ENCODE data around the gene PER3.

PER3 gene

DNA sequence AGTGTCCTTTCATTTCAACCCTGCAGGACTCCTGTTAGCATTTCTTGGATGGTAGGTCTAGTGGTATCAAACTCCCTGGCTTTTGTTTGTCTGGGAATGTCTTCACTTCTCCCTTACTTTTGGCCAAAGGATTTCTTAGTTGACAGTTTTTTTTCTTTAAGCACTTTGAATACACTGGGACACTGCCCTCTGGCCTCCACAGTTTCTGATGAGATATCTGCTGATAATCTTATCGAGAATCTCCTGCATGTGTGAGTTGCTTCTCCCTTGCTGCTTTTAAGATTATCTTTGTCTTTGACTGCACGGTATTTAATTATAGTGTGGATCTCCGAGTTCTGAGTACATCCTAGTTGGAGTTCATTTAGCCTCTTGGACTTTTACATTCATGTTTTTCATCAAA lies 55.4 kb downstream of the PER3 start:
- no peak for DNase-seq

DNA sequence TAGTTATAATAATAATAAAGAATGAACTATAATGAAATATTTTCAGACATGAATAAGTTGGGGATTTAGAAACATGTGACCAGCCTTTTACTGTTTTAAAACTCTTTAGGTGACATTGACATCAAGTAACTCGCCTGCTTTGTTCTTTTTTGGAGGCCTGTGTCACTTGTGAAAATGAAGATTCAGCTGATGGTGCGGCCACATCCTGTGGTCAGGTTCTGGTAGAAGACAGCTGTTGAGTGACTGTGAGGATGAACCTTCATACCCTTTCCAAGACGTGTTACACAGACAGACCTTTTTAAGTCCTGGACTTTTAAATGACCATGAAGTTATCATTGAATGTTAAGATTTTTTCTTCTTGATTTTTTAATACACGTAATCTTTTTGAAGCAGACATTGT lies 58.4 kb downstream of the PER3 start:
- no peak for DNase-seq

DNA sequence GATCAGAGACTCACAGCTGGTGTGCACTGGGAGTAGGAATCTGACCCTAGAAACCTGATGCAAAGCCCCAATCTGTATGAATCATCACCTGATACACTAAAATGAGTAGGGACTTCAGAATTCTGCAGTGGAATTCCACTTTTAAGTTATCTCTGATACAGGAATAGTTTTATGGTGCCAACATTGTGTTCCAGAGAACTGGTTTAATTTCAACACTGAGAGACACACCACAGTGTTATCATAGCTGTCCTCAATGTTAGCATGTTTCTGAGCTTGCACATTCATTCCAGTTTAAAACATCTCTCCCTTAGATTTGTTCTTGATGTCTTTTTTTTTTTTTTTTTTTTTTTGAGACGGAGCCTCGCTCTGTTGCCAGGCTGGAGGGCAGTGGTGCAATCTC lies 61.7 kb downstream of the PER3 start:
- no peak for DNase-seq

DNA sequence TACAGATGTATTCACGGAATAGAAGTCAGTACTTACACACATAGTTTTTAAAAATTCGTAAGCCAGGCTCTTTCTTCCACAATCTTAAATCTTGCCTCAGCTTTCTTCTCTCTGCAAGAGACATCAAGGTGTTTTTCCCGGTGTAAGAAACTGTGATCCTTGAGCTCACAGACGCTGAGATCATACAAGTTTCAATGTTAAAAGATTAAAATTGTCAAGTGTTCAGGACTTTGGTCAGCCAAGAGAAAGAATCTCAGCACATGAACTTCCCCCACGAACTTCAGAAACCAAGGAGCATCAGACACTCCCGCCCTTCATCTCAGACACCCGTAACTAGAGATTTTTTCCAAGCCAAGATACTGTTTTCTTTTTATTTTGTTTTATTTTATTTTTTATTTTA lies 62.6 kb downstream of the PER3 start:
- DNase-seq = no peak

DNA sequence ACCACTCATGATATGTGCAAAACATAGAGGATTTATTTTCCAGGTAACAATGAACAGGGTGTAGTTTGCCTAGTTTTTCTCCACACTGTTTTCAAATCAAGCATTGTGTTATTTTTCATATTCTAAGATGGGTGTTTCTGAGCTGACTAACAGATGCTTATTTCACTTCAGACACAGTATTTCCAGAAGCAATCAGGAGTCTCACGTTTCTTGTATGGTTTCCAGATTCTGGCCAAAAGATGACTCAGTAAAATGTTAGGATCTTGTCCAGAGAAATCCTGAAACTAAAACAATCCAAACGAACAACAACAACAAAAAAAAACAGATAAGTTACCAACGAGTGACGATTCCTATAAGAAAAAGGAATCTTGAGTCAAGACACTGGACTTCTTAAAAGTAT lies 63.5 kb downstream of the PER3 start:
- DNase-seq = no peak

DNA sequence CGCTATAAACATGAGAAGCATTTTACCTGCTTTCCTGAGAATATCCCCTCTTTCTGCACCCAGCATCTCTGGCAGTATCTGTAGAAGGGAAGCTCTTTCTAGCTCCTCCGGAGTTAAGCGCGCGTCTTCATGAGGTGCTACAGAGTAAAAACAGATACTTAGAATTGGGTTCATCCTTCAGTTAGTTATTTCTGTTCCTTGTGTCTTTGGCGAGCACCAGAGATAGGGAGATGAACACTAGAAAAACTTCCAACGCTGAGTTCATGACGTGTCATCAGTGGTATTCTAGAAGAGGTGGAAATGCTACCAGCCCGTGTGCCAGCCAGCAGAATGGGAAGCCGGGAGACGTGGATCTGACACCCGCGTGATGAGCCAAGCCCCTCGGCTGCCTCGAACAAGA lies 66.7 kb downstream of the PER3 start:
- DNase-seq = no peak

DNA sequence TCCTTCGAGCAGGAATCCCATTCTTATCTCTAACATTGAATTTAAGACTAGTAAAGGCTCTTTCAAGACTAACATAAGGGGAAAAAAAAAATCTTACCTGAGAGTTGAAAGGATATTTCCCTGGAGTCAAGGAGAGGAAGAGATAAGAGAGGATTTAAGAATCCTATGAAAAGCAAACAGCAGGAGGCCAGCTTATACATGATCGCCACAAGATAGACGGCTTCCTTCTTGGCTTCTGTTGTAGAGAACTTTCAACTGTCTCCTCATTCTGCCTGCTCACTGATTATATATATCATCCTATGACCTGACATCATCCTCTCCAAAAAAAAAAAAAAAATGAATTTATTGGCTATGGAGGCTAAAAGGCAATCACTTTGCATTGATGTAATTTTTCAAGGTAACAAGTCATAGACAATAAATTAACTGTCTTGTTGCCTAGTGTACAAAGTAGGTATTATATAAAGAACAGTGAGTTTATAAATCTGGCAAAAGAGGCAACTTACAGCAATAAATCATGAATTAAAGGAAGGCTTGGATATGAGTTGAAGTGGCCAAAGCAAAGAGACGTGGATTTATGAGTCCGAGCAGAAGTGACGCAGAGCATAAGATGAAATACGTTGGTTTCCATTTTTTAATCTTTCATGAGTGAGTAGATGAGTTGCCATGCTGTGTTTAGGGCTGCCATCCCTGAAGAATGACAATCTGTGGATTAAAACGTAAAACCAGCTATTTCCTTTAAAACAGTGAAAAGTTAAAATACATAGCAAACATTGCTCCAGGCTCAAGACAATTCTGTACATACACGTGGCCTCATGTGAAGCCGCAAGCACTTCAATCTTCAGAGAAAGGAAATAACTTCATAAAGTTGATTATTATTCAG lies 69.0 kb downstream of the PER3 start, which contains the start of gene UTS2:
TSS of gene UTS2 (minus strand) at position 262 of the 880 bp plus-strand sequence. CDS start at position 200, 62 bp downstream.
- no peak for DNase-seq

DNA sequence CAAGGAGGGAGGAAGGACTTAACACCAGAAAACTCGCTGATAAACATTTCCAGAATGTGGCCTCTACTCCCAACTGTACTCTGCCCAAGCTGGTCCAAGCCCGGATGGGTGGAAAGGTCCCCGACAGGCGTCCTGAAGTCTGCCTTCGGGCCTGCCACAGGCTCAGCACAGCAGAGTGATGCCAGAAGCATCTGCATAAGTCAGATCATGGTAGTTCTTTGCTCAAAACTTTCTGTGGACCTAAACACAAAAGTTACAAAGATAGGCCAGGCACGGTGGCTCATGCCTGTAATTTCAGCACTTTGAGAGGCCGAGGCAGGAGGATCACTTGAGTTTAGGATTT lies 69.6 kb downstream of the PER3 start:
- DNase-seq = no peak

DNA sequence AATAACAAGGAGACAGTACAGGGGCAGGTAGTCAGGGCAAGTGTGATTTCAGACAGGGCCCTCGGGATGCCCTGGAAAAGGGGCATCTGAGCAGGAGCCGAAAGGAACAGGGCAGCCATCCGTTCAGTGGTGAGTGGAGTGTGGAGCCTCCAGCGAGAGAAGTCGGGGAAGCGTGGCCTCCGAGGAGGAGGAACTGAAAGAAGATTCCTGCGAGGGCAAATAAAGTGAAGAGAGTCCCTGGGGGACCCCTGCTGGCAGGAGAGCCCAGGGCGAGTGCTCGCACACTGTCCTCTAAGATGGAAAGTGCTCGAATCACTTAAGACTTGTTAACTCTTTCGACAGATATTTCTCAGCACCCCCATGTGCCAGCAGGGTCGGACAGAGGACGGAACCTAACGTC lies 72.3 kb downstream of the PER3 start:
- no peak for DNase-seq

DNA sequence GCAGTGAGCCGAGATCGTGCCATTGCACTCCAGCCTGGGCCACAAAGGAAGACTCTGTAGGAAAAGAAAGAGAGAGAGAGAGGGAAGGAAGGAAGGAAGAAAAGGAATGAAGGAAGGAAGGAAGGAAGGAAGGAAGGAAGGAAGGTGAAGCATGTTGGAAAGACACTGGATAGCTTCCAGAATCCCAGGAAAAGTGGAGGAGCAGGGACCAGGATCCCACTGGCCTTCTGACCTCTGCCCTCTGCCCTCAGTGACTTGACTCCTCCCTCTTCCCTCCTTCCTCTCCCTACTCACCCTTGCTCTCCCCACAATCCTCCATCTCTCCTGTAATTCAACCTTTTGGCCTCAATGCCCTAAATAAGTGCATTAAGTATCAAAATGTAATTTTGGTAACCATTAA lies 72.9 kb downstream of the PER3 start:
- DNase-seq = no peak

DNA sequence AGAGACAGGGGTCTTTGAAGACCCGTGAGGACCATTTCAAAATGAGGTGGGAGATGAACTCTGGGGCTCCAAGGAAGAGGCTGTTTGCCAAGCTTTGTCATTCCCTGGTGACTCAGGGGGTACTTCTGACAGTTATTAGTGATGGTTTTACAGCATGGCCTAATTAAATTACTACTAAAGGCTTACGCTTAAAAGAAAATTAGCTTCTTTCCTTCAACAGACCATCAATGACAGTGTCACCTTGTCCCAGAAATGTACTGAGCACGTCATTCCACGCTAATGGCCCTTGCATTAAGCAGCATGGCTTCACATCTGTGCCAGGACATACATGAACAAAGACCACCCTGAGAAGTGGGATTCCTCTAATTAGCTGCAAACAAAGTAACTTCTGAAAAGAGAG lies 73.9 kb downstream of the PER3 start:
- no peak for DNase-seq

DNA sequence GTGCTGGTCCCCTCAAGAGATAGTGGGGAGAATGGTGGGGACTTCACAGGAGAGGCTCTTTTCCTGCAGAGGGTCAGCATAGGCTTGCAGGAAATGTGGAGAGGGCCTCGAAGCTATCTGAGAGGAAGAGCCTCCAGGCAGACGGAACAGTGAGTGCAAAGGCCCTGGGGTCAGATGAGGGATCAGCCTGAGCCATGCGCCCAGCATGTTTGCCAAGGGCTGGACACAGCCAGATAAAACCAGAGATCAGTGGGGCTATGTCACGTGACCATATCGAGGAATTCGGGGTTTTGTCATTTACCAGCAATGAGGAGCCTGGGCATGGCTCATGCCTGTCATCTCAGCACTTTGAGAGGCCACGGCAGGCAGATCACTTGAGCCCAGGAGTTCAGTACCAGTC lies 75.3 kb downstream of the PER3 start:
- DNase-seq = no peak

DNA sequence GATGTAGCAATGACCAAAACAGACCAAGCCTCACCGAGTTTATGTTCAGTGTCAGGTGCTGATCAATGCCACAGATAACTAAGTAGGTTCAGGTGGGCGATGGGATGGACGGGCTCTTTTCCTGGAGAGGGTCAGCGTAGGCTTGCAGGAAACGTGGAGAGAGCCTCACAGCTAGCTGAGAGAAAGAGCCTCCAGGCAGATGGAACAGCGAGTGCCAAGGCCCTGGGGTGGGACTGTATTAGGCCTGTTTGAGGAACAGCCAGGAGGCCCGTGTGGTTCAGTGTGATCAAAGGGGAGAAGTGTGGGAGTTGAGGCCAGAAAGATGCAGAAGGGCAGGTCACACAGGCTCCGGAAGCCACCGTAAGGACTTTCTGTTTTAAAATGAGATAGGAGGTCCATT lies 76.0 kb downstream of the PER3 start:
- no peak for DNase-seq

DNA sequence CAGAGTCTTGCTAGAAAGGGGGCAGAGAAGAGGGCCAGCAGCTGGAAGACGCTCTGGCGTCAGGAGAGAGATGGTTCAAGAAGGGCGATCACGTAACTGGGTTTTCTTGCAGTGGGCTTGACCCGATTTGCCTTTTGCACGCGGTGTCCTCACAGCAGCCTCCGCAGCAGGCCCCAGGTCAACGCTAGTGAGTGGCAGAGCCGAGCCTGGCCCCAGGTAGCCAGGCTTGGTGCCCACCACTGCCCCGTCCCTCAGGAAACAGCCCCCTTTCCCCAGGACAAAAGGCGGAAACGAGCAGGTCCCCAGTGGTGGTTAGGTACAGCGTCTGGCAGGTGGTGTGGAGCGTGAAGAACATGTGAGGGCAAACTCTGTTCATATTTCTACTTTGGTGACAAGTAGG lies 77.4 kb downstream of the PER3 start:
- no peak for DNase-seq

DNA sequence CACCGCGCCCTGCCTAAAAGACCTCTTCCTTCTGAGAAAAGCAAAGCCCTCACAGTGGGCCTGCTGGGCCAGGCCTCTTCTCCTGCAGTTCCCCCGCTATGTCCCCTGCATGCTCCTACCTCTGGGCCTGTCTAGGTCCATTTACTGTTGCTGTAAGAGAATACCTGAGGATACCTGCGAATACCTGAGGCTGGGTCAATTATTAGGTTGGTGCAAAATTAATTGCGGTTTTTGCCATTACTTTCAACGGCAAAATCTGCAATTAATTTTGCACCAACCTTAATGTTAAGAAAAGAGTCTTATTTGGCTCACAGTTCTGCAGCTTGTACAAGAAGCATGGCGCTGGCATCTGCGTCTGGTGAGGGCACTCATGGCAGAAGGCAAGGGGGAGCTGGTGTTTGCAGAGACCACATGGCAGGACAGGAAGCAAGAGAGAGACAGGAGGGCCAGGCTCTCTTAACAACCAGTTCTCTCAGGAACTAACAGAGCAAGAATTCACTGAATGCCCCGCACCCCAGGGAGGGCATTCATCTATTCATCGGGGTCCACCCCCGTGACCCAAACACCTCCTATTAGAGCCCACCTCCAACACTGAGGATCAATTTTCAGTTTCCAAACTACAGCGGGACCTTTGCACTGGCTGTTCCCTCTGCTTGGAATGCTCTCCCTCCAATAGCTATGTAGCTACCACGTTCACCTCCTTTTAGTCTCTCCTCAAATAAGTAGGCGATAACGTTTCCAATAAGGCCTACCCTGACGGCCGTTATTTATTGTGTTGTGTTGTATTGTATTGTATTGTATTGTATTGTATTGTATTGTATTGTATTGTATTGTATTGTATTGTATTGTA lies 78.3 kb downstream of the PER3 start:
- no peak for DNase-seq

DNA sequence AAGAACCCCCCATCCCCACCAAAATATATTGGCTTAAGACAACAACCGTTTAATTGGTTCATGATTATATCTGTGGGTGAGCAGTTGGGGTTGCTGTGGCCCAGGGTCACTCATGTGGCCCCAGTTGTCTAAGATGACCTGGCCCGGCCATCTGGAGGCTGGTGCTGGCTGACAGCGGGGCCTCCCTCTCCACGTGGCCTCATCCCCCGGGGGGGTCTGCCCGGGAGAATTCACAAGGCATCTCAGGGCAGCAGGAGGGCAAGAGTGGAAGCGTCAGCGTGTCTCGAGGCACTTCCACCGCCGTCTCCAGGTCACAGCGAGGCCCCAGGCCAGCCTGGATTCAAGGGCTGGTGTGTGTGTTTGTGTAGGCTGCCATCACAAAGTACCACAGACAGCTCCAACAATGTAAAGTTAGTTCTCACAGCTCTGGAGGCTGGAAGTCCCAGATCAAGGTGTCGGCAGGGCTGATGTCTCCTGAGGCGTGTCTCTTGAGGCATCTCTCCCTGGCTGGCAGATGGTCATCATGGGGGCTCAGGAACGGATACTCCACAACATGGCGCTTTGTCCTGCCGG lies 79.8 kb downstream of the PER3 start:
- DNase-seq = no peak

DNA sequence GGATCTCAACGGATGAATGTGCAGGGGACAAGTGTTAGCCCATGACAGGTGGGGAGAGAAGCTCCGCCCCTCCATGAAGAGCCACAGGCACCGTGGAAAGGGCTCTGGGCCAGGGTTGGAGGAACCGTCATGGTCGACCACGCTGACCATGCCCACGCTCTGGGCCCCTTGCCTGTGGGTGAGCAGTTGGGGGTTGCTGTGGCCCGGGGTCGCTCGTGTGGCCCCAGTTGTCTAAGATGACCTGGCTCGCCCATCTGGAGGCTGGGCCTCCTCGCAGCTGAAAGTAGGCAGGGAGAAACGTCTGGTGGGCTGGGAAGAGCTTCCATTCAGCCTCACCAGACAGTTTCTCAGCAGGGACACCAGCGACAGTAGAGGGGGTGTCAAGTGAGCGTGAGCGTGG lies 81.9 kb downstream of the PER3 start:
- no peak for DNase-seq

DNA sequence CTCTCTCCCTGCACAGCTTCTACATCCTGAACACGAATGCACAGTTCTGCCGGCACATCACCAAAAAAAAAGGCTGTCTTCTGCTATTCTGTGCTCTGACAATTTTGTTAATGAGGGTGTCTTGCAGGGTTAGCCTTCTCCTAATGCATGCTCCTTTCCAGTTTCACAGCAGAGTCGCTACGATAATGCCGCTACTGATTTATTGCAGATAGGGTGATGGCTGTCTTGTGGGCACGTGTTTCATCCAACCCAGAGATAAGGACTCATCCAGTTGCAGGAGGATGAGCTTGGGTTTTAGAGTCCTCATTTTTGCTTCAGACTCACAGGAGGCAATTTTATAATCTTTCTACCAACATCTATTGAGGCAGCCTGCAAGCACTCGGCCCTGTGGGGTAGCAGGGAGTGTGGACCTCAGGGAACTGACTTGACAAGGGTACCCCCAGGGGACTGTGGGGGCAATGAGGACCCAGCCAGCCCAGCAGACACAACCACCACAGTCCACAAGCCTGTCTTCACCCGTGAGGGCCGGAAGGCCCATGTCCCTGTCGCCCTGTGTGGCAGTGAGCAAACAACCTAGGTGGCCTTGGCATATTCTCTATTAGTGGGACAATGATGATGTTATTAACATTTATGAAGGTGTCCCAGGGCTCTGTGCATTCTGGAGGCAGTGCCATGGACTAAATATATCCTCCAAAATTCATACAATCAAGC lies 84.1 kb downstream of the PER3 start:
- no peak for DNase-seq

DNA sequence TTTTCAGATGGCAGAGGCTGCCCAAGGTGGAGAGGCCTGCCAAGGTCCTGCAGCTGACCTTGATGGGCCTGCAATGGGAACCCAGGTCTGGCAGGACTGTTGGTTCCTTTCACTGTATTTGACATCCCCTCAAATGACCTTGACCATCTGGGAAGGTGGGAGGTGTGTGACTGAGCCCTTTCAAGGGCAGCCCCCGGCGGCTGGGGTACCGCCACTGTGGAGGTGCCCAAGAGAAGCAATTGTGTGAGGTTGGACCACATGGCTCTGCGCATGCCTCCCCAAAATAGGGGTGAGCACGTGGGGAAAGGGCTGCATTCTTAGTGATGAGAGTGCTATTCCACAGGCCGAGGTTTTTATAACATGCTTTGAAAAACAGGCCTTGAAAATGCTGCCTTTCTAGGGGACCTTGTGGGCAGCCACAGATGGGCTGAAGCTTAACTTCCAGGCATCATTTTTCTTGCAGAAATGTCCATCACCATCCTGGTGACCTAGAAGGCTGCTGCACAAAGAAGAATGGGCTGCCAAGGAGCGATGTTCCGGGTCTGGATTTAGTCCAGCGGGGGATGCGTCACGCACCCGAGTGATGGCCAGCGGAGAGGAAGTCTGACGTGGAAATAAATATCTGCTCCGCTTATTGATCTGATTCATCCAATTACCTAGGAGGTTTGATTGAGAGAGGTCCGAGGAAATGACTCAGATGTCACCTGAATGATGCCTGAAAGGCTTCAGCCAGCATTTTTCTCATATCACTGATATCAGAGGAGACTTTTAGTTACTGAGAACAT lies 85.2 kb downstream of the PER3 start:
- DNase-seq = no peak

DNA sequence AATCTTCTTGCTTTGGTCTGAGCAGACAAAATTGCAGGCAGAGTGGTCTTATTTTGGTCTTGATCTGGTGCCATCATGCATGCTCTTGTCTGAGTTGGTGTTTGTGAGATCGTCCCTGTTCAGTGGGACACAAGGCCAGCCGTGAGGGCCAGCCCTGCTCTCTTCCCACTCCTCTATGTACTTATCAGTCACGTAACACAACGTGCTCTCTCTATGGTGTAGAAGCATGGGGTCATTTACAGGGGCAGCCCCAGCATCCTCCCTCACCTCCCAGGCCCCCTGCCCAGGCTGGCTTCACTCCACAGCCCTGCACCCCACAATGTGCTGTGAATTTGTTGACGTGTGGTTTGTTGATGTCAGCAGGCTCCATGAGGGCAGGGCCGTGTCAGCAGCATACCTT lies 87.0 kb downstream of the PER3 start:
- no peak for DNase-seq

DNA sequence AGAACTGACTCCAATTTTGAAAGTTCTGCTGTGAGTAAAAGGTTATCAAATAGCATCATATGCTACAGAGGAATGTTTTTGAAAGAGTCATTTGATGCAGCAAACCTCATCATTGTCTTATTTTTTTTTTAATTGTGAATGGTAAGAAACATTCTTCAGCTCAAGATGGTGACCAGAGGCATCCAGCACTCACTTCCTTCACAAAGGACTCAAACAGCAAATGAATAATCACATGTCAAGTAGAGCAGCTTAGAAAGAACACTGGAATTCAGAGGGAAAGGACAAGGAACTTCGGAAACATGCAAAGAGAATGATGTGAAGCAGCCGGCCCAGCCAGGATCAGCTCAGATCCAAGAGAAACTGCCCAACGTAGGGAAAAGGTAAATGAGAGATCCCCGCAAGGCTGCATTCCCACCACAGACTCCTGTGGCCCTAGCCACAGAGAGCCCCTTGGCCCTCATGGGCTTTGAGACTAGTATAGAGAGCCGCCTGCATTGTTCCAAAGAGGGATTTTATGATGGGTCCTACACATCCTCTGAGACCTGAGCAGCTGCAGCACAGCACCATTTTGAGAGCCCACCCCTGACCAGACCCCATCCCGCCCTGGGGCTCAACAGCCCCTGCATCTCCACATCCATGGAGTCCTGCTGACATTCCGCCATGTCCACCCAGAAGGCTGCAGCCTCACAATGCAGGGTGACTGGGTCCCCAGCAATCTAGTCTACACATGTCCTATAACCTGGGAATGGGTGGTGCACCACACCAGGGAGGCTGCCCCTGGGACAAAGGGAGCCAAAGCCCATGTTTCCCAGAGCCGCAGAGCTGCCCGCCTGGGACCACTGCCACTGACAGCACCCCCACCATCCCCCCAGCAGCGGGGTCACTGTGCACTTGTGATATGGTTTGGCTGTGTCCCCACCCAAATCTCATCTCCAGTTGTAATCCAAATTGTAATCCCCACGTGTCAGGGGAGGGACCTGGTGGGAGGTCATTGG lies 90.0 kb downstream of the PER3 start:
- DNase-seq = no peak
